ENCODE data around the gene FRG2B. TPM values are rescaled to one million over a fixed set of nuclear protein-coding genes. Genes with fewer than 3 reads are reported as not detected.

Gene FRG2B
- total and polyA plus RNA-seq, 2 of the 8 experiments (the other 6 are each of a cell fraction or from before 2014, with no cell fraction given) = not detected

GRCh38 chr10:133617196-133617595, 9.4 kb downstream of the FRG2B start:
- 76% methylated on average over 7 of the region's 7 CpGs; no CpG with 5 or more reads in 1 of the 2 experiments for WGBS, 2 experiments (ENCODE audit: extremely low coverage in 1 of 2, insufficient coverage in 1 of 2, insufficient read length in 1 of 2, insufficient replicate concordance in 2 of 2, low coverage in 1 of 2, low lambda C conversion rate in 2 of 2, missing lambda C conversion rate in 1 of 2)
- DNase-seq (ENCODE audit: low read depth in 1 of 2, low spot score in 2 of 2) (no peak), FAIRE-seq (no peak)
- Histone ChIP-seq H3K79me1 (ENCODE audit: low read depth, low read length) (no peaks in the 10 kb centered on the region), H4K8ac (ENCODE audit: extremely low read depth, insufficient read depth, low read length) (no peak overlapping the region), H3K27me3 (replicated peaks in 1 of 4; ENCODE audit: control insufficient read depth in 3 of 4, extremely low read depth in 1 of 4, insufficient read depth in 3 of 4, low read length in 3 of 4) (no peaks in the 10 kb centered on the region), H2AK5ac (ENCODE audit: low read depth, low read length) (no peak overlapping the region), H2BK5ac (ENCODE audit: low read depth, low read length) (no peak overlapping the region), H3K4ac (replicated peaks; ENCODE audit: insufficient read length, low read depth, low read length) (no peak overlapping the region), H3K14ac (ENCODE audit: insufficient read length) (no peak overlapping the region), H3K56ac (replicated peaks; ENCODE audit: insufficient read length, low read depth, low read length) (no peak overlapping the region), H3K36me3 (ENCODE audit: control insufficient read depth in 2 of 4, insufficient read depth in 4 of 4, low read length in 3 of 4) (no peaks in the 10 kb centered on the region; a peak in 1 of 8 replicates), H3K4me2 (ENCODE audit: insufficient read depth in 1 of 2, low read depth in 2 of 2, low read length in 2 of 2) (no peak overlapping the region), H2BK20ac (ENCODE audit: low read length) (no peak overlapping the region), H3K4me3 (ENCODE audit: extremely low read depth in 1 of 4, insufficient read depth in 2 of 4, low read depth in 3 of 4, low read length in 4 of 4) (no peak overlapping the region), H3K18ac (ENCODE audit: extremely low read depth, low read length) (no peak overlapping the region), H4K91ac (replicated peaks; ENCODE audit: insufficient read length, low read length) (no peak overlapping the region), H3K79me2 (ENCODE audit: control insufficient read depth in 1 of 2, insufficient read depth in 2 of 2, low read length in 2 of 2) (no peaks in the 10 kb centered on the region), H2BK12ac (ENCODE audit: low read depth, low read length) (no peak overlapping the region), H4K20me1 (replicated peaks in 1 of 2; ENCODE audit: control insufficient read depth in 1 of 2, insufficient read depth in 2 of 2, low read length in 2 of 2) (no peaks in the 10 kb centered on the region), H4K5ac (ENCODE audit: insufficient read length, low read depth, low read length) (no peak overlapping the region), H3K9me3 (ENCODE audit: insufficient read depth in 2 of 2, low read depth in 1 of 2, low read length in 1 of 2) (peaks cover 74 to 94% of the 10 kb centered on the region in 2 experiments), H2AFZ (ENCODE audit: low read length) (no peak overlapping the region), H3K23me2 (ENCODE audit: low read depth, low read length) (no peaks in the 10 kb centered on the region), H2BK15ac (ENCODE audit: low read length) (no peak overlapping the region), H3K27ac (ENCODE audit: low read depth, low read length) (no peak overlapping the region), H3K9ac (replicated peaks in 1 of 4; ENCODE audit: extremely low read depth in 1 of 4, low read depth in 3 of 4, low read length in 3 of 4) (no peak overlapping the region), H3K23ac (ENCODE audit: insufficient read length) (no peak overlapping the region), H3K4me1 (replicated peaks in 1 of 4; ENCODE audit: control insufficient read depth in 3 of 4, insufficient read depth in 4 of 4, low read length in 3 of 4) (no peaks in the 10 kb centered on the region), H2BK120ac (replicated peaks; ENCODE audit: low read depth, low read length) (no peak overlapping the region)
- no peak for TF ChIP-seq SP1 (IDR thresholded peaks at IDR 0.05; ENCODE audit: low read depth, low read length)
- ChIA-PET POLR2A (ENCODE audit: partially characterized antibody) (no interaction called here), CTCF (ENCODE audit: partially characterized antibody) (no interaction called here)
